ENCODE measurements around the gene RHBDL1. TPM values are rescaled to one million over a fixed set of nuclear protein-coding genes. Genes with fewer than 3 reads are reported as not detected.

The RHBDL1 gene
- polyA plus RNA-seq, 1 donor from 2014 or later: 7.2 TPM

GRCh38 chr16:660132-660458 is 15.4 kb upstream of the RHBDL1 start:
- Histone ChIP-seq H3K36me3 (ENCODE audit: insufficient read depth, low read length) (no peaks in the 10 kb centered on the region), H3K79me2 (replicated peaks; ENCODE audit: insufficient read depth, low read length) (no peaks in the 10 kb centered on the region), H4K20me1 (ENCODE audit: insufficient read depth) (no peaks in the 10 kb centered on the region), H3K4me2 (ENCODE audit: low read length) (no peak overlapping the region), H3F3A (ENCODE audit: insufficient read depth, low read length, poor library complexity, severe bottlenecking) (no peaks in the 10 kb centered on the region), H3K9me3 (ENCODE audit: low read length) (no peaks in the 10 kb centered on the region), H2AFZ (ENCODE audit: low read depth, low read length) (no peak overlapping the region), H3K9ac (ENCODE audit: low read length) (no peak overlapping the region), H3K27ac (ENCODE audit: low read length) (no peak overlapping the region), H3K9me2 (ENCODE audit: insufficient read depth, low read length) (no peaks in the 10 kb centered on the region), H3K4me3 (ENCODE audit: low read length) (no peak overlapping the region), H3K27me3 (ENCODE audit: insufficient read depth, low read depth, low read length) (no peaks in the 10 kb centered on the region)
- TF ChIP-seq CTCF (IDR thresholded peaks at IDR 0.05; ENCODE audit: poor library complexity, severe bottlenecking) (no peak), POLR2AphosphoS5 (IDR thresholded peaks at IDR 0.05) (no peak), EZH2 (IDR thresholded peaks at IDR 0.05; ENCODE audit: borderline replicate concordance, insufficient read depth, low read length, poor library complexity, severe bottlenecking) (no peak), EP300 (conservative IDR thresholded peaks at IDR 0.05; ENCODE audit: poor library complexity, severe bottlenecking) (no peak), SMC3 (conservative IDR thresholded peaks at IDR 0.05; ENCODE audit: poor library complexity) (no peak), TAF1 (IDR thresholded peaks at IDR 0.05; ENCODE audit: low read depth) (no peak), RAD21 (conservative IDR thresholded peaks at IDR 0.05) (no peak), MXI1 (conservative IDR thresholded peaks at IDR 0.05; ENCODE audit: poor library complexity, severe bottlenecking) (no peak), REST (IDR thresholded peaks at IDR 0.05; ENCODE audit: borderline replicate concordance) (no peak)

- Histone ChIP-seq H3K36me3 (ENCODE audit: insufficient read depth, low read length) (no peaks in the 10 kb centered on the region), H3K27ac (ENCODE audit: low read length) (no peak overlapping the region), H4K20me1 (ENCODE audit: insufficient read depth) (no peaks in the 10 kb centered on the region), H3F3A (ENCODE audit: insufficient read depth, low read length, poor library complexity, severe bottlenecking) (no peaks in the 10 kb centered on the region), H3K9me2 (ENCODE audit: insufficient read depth, low read length) (no peaks in the 10 kb centered on the region), H2AFZ (ENCODE audit: low read depth, low read length) (no peak overlapping the region), H3K9me3 (ENCODE audit: low read length) (no peaks in the 10 kb centered on the region), H3K27me3 (ENCODE audit: insufficient read depth, low read depth, low read length) (no peaks in the 10 kb centered on the region), H3K9ac (ENCODE audit: low read length) (no peak overlapping the region), H3K4me2 (ENCODE audit: low read length) (no peak overlapping the region), H3K4me3 (ENCODE audit: low read length) (no peak overlapping the region), H3K79me2 (replicated peaks; ENCODE audit: insufficient read depth, low read length) (no peaks in the 10 kb centered on the region)
- TF ChIP-seq POLR2AphosphoS5 (IDR thresholded peaks at IDR 0.05) (no peak), MXI1 (conservative IDR thresholded peaks at IDR 0.05; ENCODE audit: poor library complexity, severe bottlenecking) (no peak), REST (IDR thresholded peaks at IDR 0.05; ENCODE audit: borderline replicate concordance) (no peak), CTCF (IDR thresholded peaks at IDR 0.05; ENCODE audit: poor library complexity, severe bottlenecking) (peak; percentile 28)
Observed at GRCh38 chr16:660459-661183, 14.8 kb upstream of the RHBDL1 start.
